UCSD-AML1 (cell line): ENCODE data around the gene DUS1L.

Experiments
- DNase-seq: peaks from one replicate; lab custom pipeline; 2025; ENCODE audit not compliant: unreplicated experiment; lab: John Stamatoyannopoulos, UW

DUS1L gene

GRCh38 chr17:82065638-82066303 lies at the start of gene DUS1L:
Gene DUS1L, minus strand, starts transcription at chr17:82065804. Its CDS starts 745 bp downstream, at chr17:82065059.
- peak; percentile 77 for DNase-seq

DNA sequence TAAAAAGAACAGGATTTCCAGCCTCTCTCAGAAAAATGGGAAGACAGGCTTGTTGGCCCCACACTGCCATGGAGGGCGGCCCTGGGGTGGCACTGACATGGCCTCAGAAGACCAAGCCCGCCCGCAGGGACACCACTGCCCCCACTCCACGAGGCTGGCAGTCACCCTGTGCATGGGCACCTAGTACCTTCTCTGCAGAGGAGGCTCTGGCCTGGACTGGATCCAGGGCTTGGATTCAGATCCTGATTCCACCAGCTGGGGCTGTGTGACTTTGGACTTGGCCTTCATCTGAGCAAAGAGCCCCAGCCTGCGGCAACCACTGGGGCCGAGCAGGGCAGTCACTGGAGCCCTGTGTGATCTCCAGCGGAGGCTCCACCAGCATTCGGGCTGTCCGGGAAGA lies 49.3 kb upstream of the DUS1L start:
- no peak for DNase-seq

- DNase-seq: no peak
Observed at GRCh38 chr17:82114447-82114846, 48.8 kb upstream of the DUS1L start.

GRCh38 chr17:82113941-82114340 lies 48.3 kb upstream of the DUS1L start:
- no peak for DNase-seq

GRCh38 chr17:82113422-82113821 lies 47.8 kb upstream of the DUS1L start:
- DNase-seq: no peak

DNA sequence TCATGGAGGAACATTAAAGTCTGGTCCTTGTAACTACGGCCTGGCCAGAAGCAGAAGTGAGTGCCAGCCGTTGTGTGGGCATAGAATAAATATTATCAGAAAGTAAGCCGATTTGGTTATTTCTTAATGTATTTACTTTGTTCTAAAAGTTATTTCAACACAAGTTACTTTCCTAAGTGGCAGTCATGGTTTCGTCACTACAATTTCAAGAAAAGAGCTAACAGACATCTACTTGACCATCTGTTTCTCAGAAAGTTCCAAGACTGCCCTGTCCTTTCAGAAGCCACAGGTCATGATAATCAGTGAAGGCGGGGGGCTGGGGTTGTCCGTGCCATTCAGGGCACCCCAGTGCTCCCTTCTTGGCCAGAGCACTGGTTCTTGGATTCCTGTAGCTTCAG lies 47.3 kb upstream of the DUS1L start:
- DNase-seq: no peak

- no peak for DNase-seq
Observed at GRCh38 chr17:82112181-82112913, 46.7 kb upstream of the DUS1L start.

- no peak for DNase-seq
Observed at GRCh38 chr17:82110298-82110697, 44.7 kb upstream of the DUS1L start.

- DNase-seq: no peak
Observed at GRCh38 chr17:82108961-82109475, 43.4 kb upstream of the DUS1L start.

DNA sequence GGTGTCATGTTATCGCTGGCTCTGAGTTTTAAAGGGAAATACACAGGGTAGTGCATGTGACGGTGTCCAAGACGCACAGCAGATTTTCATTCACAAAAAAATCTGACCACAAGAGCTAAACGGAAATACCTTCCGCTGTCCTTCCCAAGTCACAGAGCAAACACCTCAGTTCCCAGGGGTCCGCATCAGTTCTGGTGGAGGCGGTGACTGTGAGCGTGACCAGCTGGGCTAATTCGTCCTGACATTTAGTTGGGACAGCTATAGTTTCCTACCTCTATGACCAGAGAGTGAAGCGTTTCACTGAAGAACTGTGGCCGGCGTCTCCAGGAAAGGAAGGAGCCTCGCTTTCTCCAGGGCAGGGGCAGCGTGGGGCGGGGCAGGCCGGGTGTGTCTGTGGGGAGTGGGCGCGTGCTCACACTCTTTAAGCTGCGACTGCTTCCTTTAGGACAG lies 42.9 kb upstream of the DUS1L start:
- no peak for DNase-seq

DNA sequence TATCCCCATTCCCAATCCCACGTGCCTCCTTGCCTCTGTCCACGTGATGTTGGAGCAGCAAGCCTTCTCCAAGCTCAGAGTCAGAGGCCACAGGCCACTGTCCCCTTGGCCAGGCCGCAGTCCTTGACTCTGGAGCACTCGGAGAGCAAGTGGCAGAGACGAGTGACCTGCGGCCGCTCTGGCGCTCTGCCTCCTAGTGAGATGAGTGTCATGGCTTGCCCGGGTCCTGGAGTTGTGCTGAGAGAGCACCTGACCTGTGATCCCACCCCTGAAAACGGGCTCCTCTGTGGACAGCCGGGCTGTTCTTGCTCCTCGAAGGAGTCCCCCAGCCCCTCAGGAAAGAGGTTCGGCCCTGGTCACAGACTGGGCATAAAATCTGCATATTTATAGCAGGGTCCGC lies 42.4 kb upstream of the DUS1L start:
- DNase-seq: no peak

GRCh38 chr17:82107341-82107860 lies 41.8 kb upstream of the DUS1L start:
- no peak for DNase-seq

GRCh38 chr17:82106688-82107305 lies 41.2 kb upstream of the DUS1L start:
- no peak for DNase-seq

- DNase-seq: peak; percentile 85
Observed at GRCh38 chr17:82105882-82106687, 40.5 kb upstream of the DUS1L start.

- DNase-seq: no peak
Observed at GRCh38 chr17:82105417-82105881, 39.8 kb upstream of the DUS1L start.

GRCh38 chr17:82104797-82105416 lies 39.3 kb upstream of the DUS1L start:
- no peak for DNase-seq

- no peak for DNase-seq
Observed at GRCh38 chr17:82103553-82104451, 38.2 kb upstream of the DUS1L start.

GRCh38 chr17:82101767-82102679 lies 36.4 kb upstream of the DUS1L start:
- no peak for DNase-seq
